ENCODE results near the gene MAOA. TPM values are rescaled to one million over a fixed set of nuclear protein-coding genes. Genes with fewer than 3 reads are reported as not detected.

The MAOA gene
- total RNA-seq, 2 experiments from 2014 or later = 0.26 to 0.27 TPM

- Mint-ChIP-seq H3K4me1 (ENCODE audit: low read depth) (no peaks in the 10 kb centered on the region), H3K36me3 (ENCODE audit: low read depth) (no peaks in the 10 kb centered on the region), H3K4me3 (no peak overlapping the region), H3K9me3 (no peaks in the 10 kb centered on the region), H3K27me3 (ENCODE audit: low read depth) (no peaks in the 10 kb centered on the region), H3K27ac (no peak overlapping the region)
- no peak for DNase-seq
- intact Hi-C loops (cut with micrococcal nuclease) = no loop called here
- CTCF ChIA-PET = no interaction called here
Observed at GRCh38 chrX:43728966-43729365, 72.9 kb downstream of the MAOA start.

- H3K27ac Mint-ChIP-seq = no peak overlapping the region
- H3K27me3 Mint-ChIP-seq (ENCODE audit: low read depth) = no peaks in the 10 kb centered on the region
- H3K9me3 Mint-ChIP-seq = no peaks in the 10 kb centered on the region
- H3K4me1 Mint-ChIP-seq (ENCODE audit: low read depth) = no peaks in the 10 kb centered on the region
- H3K4me3 Mint-ChIP-seq = no peak overlapping the region
- intact Hi-C loops (cut with micrococcal nuclease) = no loop called here
- no peak for DNase-seq
- CTCF ChIA-PET = no interaction called here
- H3K36me3 Mint-ChIP-seq (ENCODE audit: low read depth) = no peaks in the 10 kb centered on the region
Observed at GRCh38 chrX:43731086-43731485, 75.0 kb downstream of the MAOA start.

GRCh38 chrX:43733699-43734098 is 77.6 kb downstream of the MAOA start:
- H3K27me3 Mint-ChIP-seq (ENCODE audit: low read depth) = no peaks in the 10 kb centered on the region
- H3K9me3 Mint-ChIP-seq = no peaks in the 10 kb centered on the region
- CTCF ChIA-PET = no interaction called here
- intact Hi-C loops (cut with micrococcal nuclease) = no loop called here
- H3K27ac Mint-ChIP-seq = no peak overlapping the region
- H3K4me3 Mint-ChIP-seq = no peak overlapping the region
- DNase-seq = no peak
- no peaks in the 10 kb centered on the region for H3K4me1 Mint-ChIP-seq (ENCODE audit: low read depth)
- H3K36me3 Mint-ChIP-seq (ENCODE audit: low read depth) = no peaks in the 10 kb centered on the region

- H3K4me3 Mint-ChIP-seq = no peak overlapping the region
- DNase-seq = no peak
- H3K27me3 Mint-ChIP-seq (ENCODE audit: low read depth) = no peaks in the 10 kb centered on the region
- H3K27ac Mint-ChIP-seq = no peak overlapping the region
- no peaks in the 10 kb centered on the region for H3K36me3 Mint-ChIP-seq (ENCODE audit: low read depth)
- H3K4me1 Mint-ChIP-seq (ENCODE audit: low read depth) = no peaks in the 10 kb centered on the region
- CTCF ChIA-PET = no interaction called here
- intact Hi-C loops (cut with micrococcal nuclease) = no loop called here
- no peaks in the 10 kb centered on the region for H3K9me3 Mint-ChIP-seq
Observed at GRCh38 chrX:43734444-43734843, 78.3 kb downstream of the MAOA start.

- H3K9me3 Mint-ChIP-seq = no peaks in the 10 kb centered on the region
Observed at GRCh38 chrX:43735534-43735933, 79.4 kb downstream of the MAOA start.

GRCh38 chrX:43735957-43736356 is 79.9 kb downstream of the MAOA start:
- no peaks in the 10 kb centered on the region for H3K4me1 Mint-ChIP-seq (ENCODE audit: low read depth)
- H3K4me3 Mint-ChIP-seq = no peak overlapping the region
- no peak for DNase-seq
- no peaks in the 10 kb centered on the region for H3K9me3 Mint-ChIP-seq
- CTCF ChIA-PET = no interaction called here
- no peak overlapping the region for H3K27ac Mint-ChIP-seq
- no peaks in the 10 kb centered on the region for H3K27me3 Mint-ChIP-seq (ENCODE audit: low read depth)
- no peaks in the 10 kb centered on the region for H3K36me3 Mint-ChIP-seq (ENCODE audit: low read depth)
- intact Hi-C loops (cut with micrococcal nuclease) = no loop called here

More at GRCh38 chrX:43735534-43735933, 79.4 kb downstream of the MAOA start:
- Mint-ChIP-seq H3K36me3 (ENCODE audit: low read depth) (no peaks in the 10 kb centered on the region), H3K4me1 (ENCODE audit: low read depth) (no peaks in the 10 kb centered on the region), H3K27ac (no peak overlapping the region), H3K4me3 (no peak overlapping the region), H3K27me3 (ENCODE audit: low read depth) (no peaks in the 10 kb centered on the region)
- no peak for DNase-seq
- CTCF ChIA-PET = no interaction called here
- intact Hi-C loops (cut with micrococcal nuclease) = no loop called here

- Mint-ChIP-seq H3K4me3 (no peak overlapping the region), H3K9me3 (no peaks in the 10 kb centered on the region), H3K27me3 (ENCODE audit: low read depth) (no peaks in the 10 kb centered on the region), H3K4me1 (ENCODE audit: low read depth) (no peaks in the 10 kb centered on the region), H3K36me3 (ENCODE audit: low read depth) (no peaks in the 10 kb centered on the region), H3K27ac (no peak overlapping the region)
- CTCF ChIA-PET = no interaction called here
- intact Hi-C loops (cut with micrococcal nuclease) = no loop called here
- DNase-seq = no peak
Observed at GRCh38 chrX:43741843-43742573, 85.9 kb downstream of the MAOA start.

- Mint-ChIP-seq H3K4me1 (ENCODE audit: low read depth) (no peaks in the 10 kb centered on the region), H3K27me3 (ENCODE audit: low read depth) (no peaks in the 10 kb centered on the region), H3K4me3 (no peak overlapping the region), H3K9me3 (no peaks in the 10 kb centered on the region), H3K27ac (no peak overlapping the region), H3K36me3 (ENCODE audit: low read depth) (no peaks in the 10 kb centered on the region)
- intact Hi-C loops (cut with micrococcal nuclease) = no loop called here
- no peak for DNase-seq
- CTCF ChIA-PET = no interaction called here
Observed at GRCh38 chrX:43743100-43743822, 87.2 kb downstream of the MAOA start.

GRCh38 chrX:43744284-43744683 is 88.2 kb downstream of the MAOA start:
- H3K4me1 Mint-ChIP-seq (ENCODE audit: low read depth) = no peaks in the 10 kb centered on the region
- no peaks in the 10 kb centered on the region for H3K27me3 Mint-ChIP-seq (ENCODE audit: low read depth)
- DNase-seq = no peak
- H3K36me3 Mint-ChIP-seq (ENCODE audit: low read depth) = no peaks in the 10 kb centered on the region
- intact Hi-C loops (cut with micrococcal nuclease) = no loop called here
- H3K4me3 Mint-ChIP-seq = no peak overlapping the region
- no peaks in the 10 kb centered on the region for H3K9me3 Mint-ChIP-seq
- no peak overlapping the region for H3K27ac Mint-ChIP-seq
- CTCF ChIA-PET = no interaction called here

- DNase-seq = no peak
- intact Hi-C loops (cut with micrococcal nuclease) = no loop called here
- H3K36me3 Mint-ChIP-seq (ENCODE audit: low read depth) = no peaks in the 10 kb centered on the region
- no peak overlapping the region for H3K4me3 Mint-ChIP-seq
- H3K27ac Mint-ChIP-seq = no peak overlapping the region
- CTCF ChIA-PET = no interaction called here
- no peaks in the 10 kb centered on the region for H3K4me1 Mint-ChIP-seq (ENCODE audit: low read depth)
- no peaks in the 10 kb centered on the region for H3K9me3 Mint-ChIP-seq
- no peaks in the 10 kb centered on the region for H3K27me3 Mint-ChIP-seq (ENCODE audit: low read depth)
Observed at GRCh38 chrX:43745938-43746721, 90.0 kb downstream of the MAOA start.

GRCh38 chrX:43747476-43747875 is 91.4 kb downstream of the MAOA start:
- H3K36me3 Mint-ChIP-seq (ENCODE audit: low read depth) = no peaks in the 10 kb centered on the region
- no peak for DNase-seq
- no peak overlapping the region for H3K27ac Mint-ChIP-seq
- intact Hi-C loops (cut with micrococcal nuclease) = no loop called here
- no peaks in the 10 kb centered on the region for H3K9me3 Mint-ChIP-seq
- no peaks in the 10 kb centered on the region for H3K27me3 Mint-ChIP-seq (ENCODE audit: low read depth)
- H3K4me3 Mint-ChIP-seq = no peak overlapping the region
- CTCF ChIA-PET = interaction anchor here (0.7 kb wide), 1 partner anchor 192 kb away, joined by 3 read pairs; no protein-coding TSS in a partner anchor
- H3K4me1 Mint-ChIP-seq (ENCODE audit: low read depth) = no peaks in the 10 kb centered on the region

- DNase-seq = peak; percentile 46
- intact Hi-C loops (cut with micrococcal nuclease) = loop anchor here (1.0 to 5.0 kb wide), 2 partner anchors 191 to 1968 kb away; no protein-coding TSS in a partner anchor
- H3K9me3 Mint-ChIP-seq = no peaks in the 10 kb centered on the region
- no peaks in the 10 kb centered on the region for H3K4me1 Mint-ChIP-seq (ENCODE audit: low read depth)
- no peak overlapping the region for H3K27ac Mint-ChIP-seq
- H3K27me3 Mint-ChIP-seq (ENCODE audit: low read depth) = no peaks in the 10 kb centered on the region
- H3K4me3 Mint-ChIP-seq = no peak overlapping the region
- CTCF ChIA-PET = interaction anchor here (0.7 to 1.7 kb wide), 5 partner anchors 185 to 1970 kb away, joined by 3 to 5 read pairs (median 3); no protein-coding TSS in a partner anchor
- no peaks in the 10 kb centered on the region for H3K36me3 Mint-ChIP-seq (ENCODE audit: low read depth)
Observed at GRCh38 chrX:43750248-43750676, 94.2 kb downstream of the MAOA start.

Measured in activated naive CD4-positive, alpha-beta T cell treated with anti-CD3 and anti-CD28 coated beads for 36 hours (primary cell).